K562 (cell line): ENCODE data around the gene RAB9B.

Experiments used
- EP300 ChIP-seq: IDR thresholded peaks from 2 replicates; pipeline ENCODE4 v1.6.1; 2012; ENCODE audit warnings: low read length, improper control_type of control experiment
- FOXK2 ChIP-seq, 2 experiments: fragments of 450-650 bp; IDR thresholded peaks in 1 of 2; conservative IDR thresholded peaks in 1 of 2; 2 replicates each; pipeline ENCODE4 v1.6.1; 2016; ENCODE audit warnings: low read depth in 2 of 2, mild to moderate bottlenecking in 1 of 2
- MCM3 ChIP-seq: fragments of 450-650 bp; IDR thresholded peaks from 2 replicates; pipeline ENCODE4 v1.6.1; 2016
- MYC ChIP-seq, 2 experiments: fragments of 250-450 bp in 1 of 2; sonication (Bioruptor Pico) in 1 of 2; IDR thresholded peaks; 2 replicates each; pipeline versions ENCODE4 v1.5.1 to v1.6.1; 2012 to 2021; ENCODE audit warnings: low read depth in 2 of 2, borderline replicate concordance in 1 of 2, improper control_type of control experiment in 1 of 2, low read length in 1 of 2, mild to moderate bottlenecking in 1 of 2, moderate library complexity in 1 of 2
- POLR2AphosphoS5 ChIP-seq: IDR thresholded peaks from 2 replicates; pipeline ENCODE4 v1.6.1; 2011; ENCODE audit warnings: mild to moderate bottlenecking, low read depth, low read length, moderate library complexity; ENCODE audit not compliant: control insufficient read depth, insufficient read depth

GRCh38 chrX:103791228-103791627 lies 40.8 kb downstream of the RAB9B start:
- TF ChIP-seq FOXK2 (conservative IDR thresholded peaks at IDR 0.05 in 1 of 2, IDR thresholded peaks at IDR 0.05 in 1 of 2; ENCODE audit: low read depth in 2 of 2) (no peak), POLR2AphosphoS5 (no peak), MYC (IDR thresholded peaks at IDR 0.05; ENCODE audit: low read depth, low read length) (no peak), MYC (CRISPR knock-in tag; IDR thresholded peaks at IDR 0.05; ENCODE audit: borderline replicate concordance, low read depth) (no peak), MCM3 (no peak), EP300 (no peak)
